BLaER1 treated with 17β-estradiol and CSF1 and Interleukin-3, amounts not matched to agents 10 nM and 100 nM (cell line): ENCODE results near the gene TSPAN10.
A peak's percentile ranks its signal among the peaks of the same experiment; 100 is the strongest.

Source experiments
- H3K27ac ChIP-seq, 11 experiments: shearing (Covaris generic); formaldehyde crosslinking; 2 replicates each; pipeline ENCODE4 v1.8.1; 2022
- H3K27me3 ChIP-seq, 11 experiments: shearing (Covaris generic); formaldehyde crosslinking; 2 replicates each; pipeline ENCODE4 v1.8.1; 2022
- H3K36me3 ChIP-seq, 11 experiments: shearing (Covaris generic); formaldehyde crosslinking; 2 replicates each; pipeline ENCODE4 v1.8.1; 2022
- H3K4me1 ChIP-seq, 10 experiments: shearing (Covaris generic); formaldehyde crosslinking; 2 replicates each; pipeline ENCODE4 v1.8.1; 2022
- H3K4me2 ChIP-seq, 11 experiments: shearing (Covaris generic); formaldehyde crosslinking; 2 replicates each; pipeline ENCODE4 v1.8.1; 2022
- H3K4me3 ChIP-seq, 10 experiments: shearing (Covaris generic); formaldehyde crosslinking; 2 replicates each; pipeline ENCODE4 v1.8.1; 2022
- H3K9ac ChIP-seq, 11 experiments: shearing (Covaris generic); formaldehyde crosslinking; 2 replicates each; pipeline ENCODE4 v1.8.1; 2022
- H3K9me3 ChIP-seq, 11 experiments: shearing (Covaris generic); formaldehyde crosslinking; replicated peaks in 1 of 11; 2 replicates each; pipeline ENCODE4 v1.8.1; 2022
- H4K20me1 ChIP-seq, 11 experiments: shearing (Covaris generic); formaldehyde crosslinking; 2 replicates each; pipeline ENCODE4 v1.8.1; 2022
- Cebpa-rat ChIP-seq, 11 experiments: shearing (Covaris generic); IDR thresholded peaks; 2 replicates each; pipeline ENCODE4 v1.8.1; 2022

Gene TSPAN10

DNA sequence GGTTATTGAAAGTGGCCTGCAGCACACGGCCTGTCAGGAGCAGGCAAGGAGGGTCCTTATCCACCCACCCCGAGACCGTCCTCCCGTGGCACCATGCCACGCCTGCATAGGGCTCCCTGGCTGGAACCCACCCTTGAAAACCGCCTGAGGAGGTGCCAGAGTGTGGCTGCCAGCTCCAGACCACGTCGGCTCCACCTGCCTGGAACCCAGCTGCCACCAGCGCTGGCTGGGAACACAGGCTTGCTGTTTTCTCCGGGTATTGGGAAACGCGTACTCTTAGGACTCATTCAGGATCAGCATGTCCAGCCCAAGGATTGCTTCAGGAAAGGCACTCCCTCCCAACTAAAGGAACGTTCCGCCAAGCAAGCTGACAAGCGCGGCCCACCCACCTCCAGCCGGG, 39.9 kb downstream of the TSPAN10 start:
- H3K4me3 ChIP-seq, result no peak overlapping the region

GRCh38 chr17:81680150-81680549, 43.2 kb downstream of the TSPAN10 start:
- H3K4me2 ChIP-seq, result peak overlapping the region in 5 of 11 experiments; percentile 86 to 99 (median 91); a peak in 9 of 22 replicates

More for the DNA sequence above, 39.9 kb downstream of the TSPAN10 start:
- no peak for TF ChIP-seq Cebpa-rat (IDR thresholded peaks at IDR 0.05)
- peaks cover 35 to 69% (median 54%) of the 10 kb centered on the region in 11 experiments for H3K36me3 ChIP-seq
- peak overlapping the region; percentile 54 to 97 (median 67); a peak in 21 of 22 replicates for H3K4me2 ChIP-seq
- H3K9ac ChIP-seq, result peak overlapping the region in 9 of 11 experiments; percentile 20 to 77 (median 35); a peak in 12 of 22 replicates
- peak overlapping the region in 8 of 11 experiments; percentile 4 to 67 (median 44); a peak in 9 of 22 replicates for H3K27ac ChIP-seq
- peaks cover 0 to 92% (median 60%) of the 10 kb centered on the region in 11 experiments; a peak in 17 of 22 replicates for H4K20me1 ChIP-seq
- no peaks in the 10 kb centered on the region for H3K27me3 ChIP-seq
- peaks cover 15 to 93% (median 70%) of the 10 kb centered on the region in 10 experiments for H3K4me1 ChIP-seq
- H3K9me3 ChIP-seq, result no peaks in the 10 kb centered on the region

GRCh38 chr17:81681672-81682071, 44.7 kb downstream of the TSPAN10 start:
- Histone ChIP-seq H3K36me3 (peaks cover 15 to 52% (median 34%) of the 10 kb centered on the region in 11 experiments), H3K9ac (peak overlapping the region; percentile 91 to 98 (median 97); a peak in 20 of 22 replicates), H3K4me2 (peak overlapping the region; percentile 86 to 99 (median 92)), H3K4me3 (peak overlapping the region in 8 of 10 experiments; percentile 92 to 100 (median 98); a peak in 14 of 20 replicates), H4K20me1 (peaks cover 23 to 87% (median 58%) of the 10 kb centered on the region in 11 experiments; a peak in 21 of 22 replicates), H3K9me3 (no peaks in the 10 kb centered on the region), H3K4me1 (peaks cover 35 to 79% (median 59%) of the 10 kb centered on the region in 10 experiments), H3K27me3 (no peaks in the 10 kb centered on the region), H3K27ac (peak overlapping the region in 7 of 11 experiments; percentile 21 to 95 (median 92); a peak in 11 of 22 replicates)
- TF ChIP-seq Cebpa-rat (IDR thresholded peaks at IDR 0.05), result no peak

More at GRCh38 chr17:81680150-81680549, 43.2 kb downstream of the TSPAN10 start:
- no peaks in the 10 kb centered on the region for H3K9me3 ChIP-seq
- no peaks in the 10 kb centered on the region for H3K27me3 ChIP-seq
- H3K27ac ChIP-seq, result peak overlapping the region in 2 of 11 experiments; percentile 22 to 95; a peak in 2 of 22 replicates
- TF ChIP-seq Cebpa-rat (IDR thresholded peaks at IDR 0.05), result no peak
- peaks cover 8 to 82% (median 49%) of the 10 kb centered on the region in 11 experiments; a peak in 21 of 22 replicates for H4K20me1 ChIP-seq
- H3K4me1 ChIP-seq, result peaks cover 32 to 80% (median 64%) of the 10 kb centered on the region in 10 experiments
- peak overlapping the region in 4 of 11 experiments; percentile 3 to 47 (median 22); a peak in 2 of 22 replicates for H3K9ac ChIP-seq
- no peak overlapping the region for H3K4me3 ChIP-seq
- H3K36me3 ChIP-seq, result peaks cover 2 to 42% (median 21%) of the 10 kb centered on the region in 11 experiments; a peak in 18 of 22 replicates

DNA sequence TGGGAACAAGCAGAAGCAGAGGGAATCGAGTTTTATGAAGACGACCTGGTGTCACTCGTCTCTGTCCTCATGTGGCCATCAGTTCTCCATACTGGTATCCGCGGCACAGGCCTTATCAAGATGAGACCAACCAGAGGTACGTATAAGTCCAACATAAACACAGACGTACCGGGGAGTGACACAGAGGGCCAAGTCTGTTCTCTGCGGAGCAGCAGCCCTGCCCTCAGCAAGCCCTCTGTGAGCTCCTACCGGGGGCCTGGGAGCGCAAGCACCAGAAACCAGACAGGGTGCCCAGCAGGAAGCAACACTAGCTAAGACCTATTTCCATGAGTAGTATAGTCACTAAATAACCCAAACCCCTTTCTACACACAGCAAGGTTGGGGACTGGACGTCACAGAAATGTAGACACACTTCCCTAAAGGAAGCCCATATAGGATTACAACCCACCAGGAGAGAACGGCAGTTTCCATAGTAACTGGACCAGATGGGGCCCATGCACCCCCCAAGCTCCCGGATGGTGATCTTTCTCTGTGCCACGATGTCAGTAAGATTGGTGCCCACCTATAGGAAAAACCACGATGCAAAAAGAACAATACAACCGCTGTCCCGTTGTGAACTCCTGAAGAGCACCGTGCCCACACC, 45.7 kb downstream of the TSPAN10 start:
- peaks cover 25 to 62% (median 44%) of the 10 kb centered on the region in 11 experiments for H3K36me3 ChIP-seq
- peak overlapping the region; percentile 70 to 98 (median 92) for H3K27ac ChIP-seq
- TF ChIP-seq Cebpa-rat (IDR thresholded peaks at IDR 0.05), result no peak
- peaks cover 33 to 87% (median 67%) of the 10 kb centered on the region in 11 experiments; a peak in 21 of 22 replicates for H4K20me1 ChIP-seq
- peak overlapping the region; percentile 92 to 100 (median 98) for H3K4me3 ChIP-seq
- peaks cover 33 to 69% (median 50%) of the 10 kb centered on the region in 10 experiments for H3K4me1 ChIP-seq
- peak overlapping the region; percentile 86 to 99 (median 92) for H3K4me2 ChIP-seq
- peak overlapping the region; percentile 91 to 98 (median 97) for H3K9ac ChIP-seq
- no peaks in the 10 kb centered on the region for H3K27me3 ChIP-seq
- H3K9me3 ChIP-seq, result no peaks in the 10 kb centered on the region

- H3K9ac ChIP-seq, result peak overlapping the region; percentile 91 to 98 (median 97)
- no peak for TF ChIP-seq Cebpa-rat (IDR thresholded peaks at IDR 0.05)
- peak overlapping the region; percentile 92 to 100 (median 98) for H3K4me3 ChIP-seq
- peaks cover 38 to 89% (median 72%) of the 10 kb centered on the region in 11 experiments; a peak in 21 of 22 replicates for H4K20me1 ChIP-seq
- no peaks in the 10 kb centered on the region for H3K27me3 ChIP-seq
- no peaks in the 10 kb centered on the region for H3K9me3 ChIP-seq
- H3K4me2 ChIP-seq, result peak overlapping the region; percentile 86 to 99 (median 92)
- peaks cover 33 to 65% (median 50%) of the 10 kb centered on the region in 10 experiments for H3K4me1 ChIP-seq
- H3K27ac ChIP-seq, result peak overlapping the region; percentile 70 to 98 (median 92)
- H3K36me3 ChIP-seq, result peaks cover 30 to 67% (median 50%) of the 10 kb centered on the region in 11 experiments
Observed at GRCh38 chr17:81683208-81683583, 46.2 kb downstream of the TSPAN10 start.

- H3K4me2 ChIP-seq, result peak within 1 kb of the TSS; percentile 95 to 100 (median 98)
- TF ChIP-seq Cebpa-rat (IDR thresholded peaks at IDR 0.05), result no peak
- peaks cover 44 to 90% (median 79%) of the 10 kb centered on the region in 11 experiments; a peak in 21 of 22 replicates for H4K20me1 ChIP-seq
- H3K36me3 ChIP-seq, result peaks cover 37 to 70% (median 54%) of the 10 kb centered on the region in 11 experiments
- H3K4me1 ChIP-seq, result peaks cover 33 to 63% (median 50%) of the 10 kb centered on the region in 10 experiments
- peak within 1 kb of the TSS; percentile 91 to 98 (median 94) for H3K27ac ChIP-seq
- H3K9me3 ChIP-seq, result no peaks in the 10 kb centered on the region
- peak within 1 kb of the TSS; percentile 92 to 100 (median 98) for H3K4me3 ChIP-seq
- no peaks in the 10 kb centered on the region for H3K27me3 ChIP-seq
- H3K9ac ChIP-seq, result peak within 1 kb of the TSS; percentile 94 to 98 (median 97)
Observed at GRCh38 chr17:81683584-81684441, 46.8 kb downstream of the TSPAN10 start, which contains the start of the genes ARL16 and HGS. TSS of gene ARL16 (minus strand) at chr17:81683797. CDS start at chr17:81683753, 44 bp downstream. TSS of gene HGS (plus strand) at chr17:81684011. CDS start at chr17:81684067, 56 bp downstream.

DNA sequence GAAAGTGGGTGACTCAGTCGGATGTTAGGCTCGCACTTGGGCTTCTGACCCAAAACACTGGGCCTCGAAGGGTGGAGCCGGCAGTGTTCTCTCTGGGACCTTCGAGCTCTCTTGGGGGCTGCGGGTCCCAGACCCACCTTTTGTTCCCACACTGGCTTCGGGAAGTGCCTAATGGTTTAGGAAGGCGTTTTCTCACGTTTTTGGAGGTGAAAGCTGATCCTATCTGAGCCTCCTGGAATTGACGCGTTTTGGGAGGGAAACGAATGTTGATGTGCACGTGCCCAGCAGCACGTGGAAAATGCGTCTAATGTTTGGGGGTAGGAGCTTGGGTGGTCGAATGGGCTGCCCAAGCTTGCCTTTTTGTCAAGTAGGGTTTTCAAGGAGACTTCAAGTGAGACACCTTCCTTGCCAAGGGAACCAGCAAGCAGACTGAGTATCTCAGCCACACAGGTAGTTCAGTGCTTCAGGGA, 47.5 kb downstream of the TSPAN10 start:
- Histone ChIP-seq H3K4me3 (peak overlapping the region; percentile 92 to 100 (median 98)), H3K9me3 (no peaks in the 10 kb centered on the region), H3K4me2 (peak overlapping the region; percentile 93 to 100 (median 98)), H3K9ac (peak overlapping the region; percentile 94 to 98 (median 97)), H3K36me3 (peaks cover 43 to 72% (median 61%) of the 10 kb centered on the region in 11 experiments), H3K27me3 (no peaks in the 10 kb centered on the region), H4K20me1 (peaks cover 51 to 92% (median 85%) of the 10 kb centered on the region in 11 experiments; a peak in 21 of 22 replicates), H3K4me1 (peaks cover 33 to 57% (median 48%) of the 10 kb centered on the region in 10 experiments), H3K27ac (peak overlapping the region; percentile 91 to 98 (median 94))
- TF ChIP-seq Cebpa-rat (IDR thresholded peaks at IDR 0.05), result no peak

DNA sequence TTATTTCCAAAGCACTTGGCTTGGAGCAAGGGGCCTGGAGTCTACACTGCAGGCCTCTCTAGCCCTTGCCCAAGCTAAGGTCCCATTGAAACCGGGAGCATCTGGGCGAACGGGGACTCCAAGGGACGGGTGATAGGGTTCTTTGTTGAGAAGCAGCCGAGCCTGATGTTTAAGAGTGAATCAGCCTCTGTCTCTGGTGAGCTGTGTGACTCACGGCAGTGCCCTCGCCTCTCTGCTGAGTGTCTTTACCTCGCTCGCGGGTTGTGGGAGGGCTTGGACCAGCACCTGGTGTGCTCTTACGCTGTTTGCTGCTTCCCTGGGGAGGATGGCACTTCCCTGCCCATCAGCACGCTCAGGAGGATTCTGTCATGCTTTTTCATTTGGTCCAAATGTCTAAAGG, 48.1 kb downstream of the TSPAN10 start:
- peak overlapping the region; percentile 94 to 98 (median 97) for H3K9ac ChIP-seq
- no peaks in the 10 kb centered on the region for H3K9me3 ChIP-seq
- no peaks in the 10 kb centered on the region for H3K27me3 ChIP-seq
- TF ChIP-seq Cebpa-rat (IDR thresholded peaks at IDR 0.05), result no peak
- H3K36me3 ChIP-seq, result peaks cover 50 to 72% (median 62%) of the 10 kb centered on the region in 11 experiments
- H3K4me3 ChIP-seq, result peak overlapping the region; percentile 92 to 100 (median 98)
- H3K4me1 ChIP-seq, result peaks cover 33 to 51% (median 44%) of the 10 kb centered on the region in 10 experiments
- H3K4me2 ChIP-seq, result peak overlapping the region; percentile 93 to 100 (median 98)
- H4K20me1 ChIP-seq, result peaks cover 57 to 92% (median 86%) of the 10 kb centered on the region in 11 experiments
- peak overlapping the region; percentile 91 to 98 (median 94); a peak in 21 of 22 replicates for H3K27ac ChIP-seq
